Parathyroid adenoma (tissue), 2 donors: ENCODE measurements around the gene SUSD6.

ENCODE experiments used
- H2AFZ ChIP-seq: fragments of 300-600 bp; sonication (generic); one replicate; pipeline ENCODE4 v1.7.0; 2017; ENCODE audit warnings: antibody characterized with exemption, mild to moderate bottlenecking
- H3K27ac ChIP-seq: fragments of 300-600 bp; sonication (generic); one replicate; pipeline ENCODE4 v1.7.0; 2017
- H3K27me3 ChIP-seq: fragments of 300-600 bp; sonication (generic); one replicate; pipeline ENCODE4 v1.7.0; 2017; ENCODE audit warnings: low read length; ENCODE audit not compliant: control insufficient read depth, insufficient read depth
- H3K36me3 ChIP-seq: fragments of 300-600 bp; sonication (generic); one replicate; pipeline ENCODE4 v1.7.0; 2017; ENCODE audit warnings: low read length; ENCODE audit not compliant: control insufficient read depth, insufficient read depth
- H3K4me1 ChIP-seq: fragments of 300-600 bp; sonication (generic); one replicate; pipeline ENCODE4 v1.7.0; 2017; ENCODE audit warnings: control low read depth
- H3K4me2 ChIP-seq: fragments of 300-600 bp; sonication (generic); one replicate; pipeline ENCODE4 v1.7.0; 2017; ENCODE audit warnings: low read length
- H3K4me3 ChIP-seq: fragments of 300-600 bp; sonication (generic); one replicate; pipeline ENCODE4 v1.7.0; 2017; ENCODE audit warnings: low read depth, low read length
- H3K79me2 ChIP-seq: fragments of 300-600 bp; sonication (generic); one replicate; pipeline ENCODE4 v1.7.0; 2017; ENCODE audit warnings: control low read depth
- H3K9ac ChIP-seq: fragments of 300-600 bp; sonication (generic); one replicate; pipeline ENCODE4 v1.7.0; 2017; ENCODE audit warnings: mild to moderate bottlenecking
- H3K9me3 ChIP-seq: fragments of 300-600 bp; sonication (generic); one replicate; pipeline ENCODE4 v1.7.0; 2017; ENCODE audit warnings: low read length; ENCODE audit not compliant: control insufficient read depth
- TF ChIP-seq, protein P1 (sequence below): fragments of 300-600 bp; sonication (generic); IDR thresholded peaks from one replicate; pipeline ENCODE4 v1.7.0; 2017; ENCODE audit warnings: antibody characterized with exemption, mild to moderate bottlenecking
- donor health status: primary hyperparathyroidism.

The SUSD6 gene

DNA sequence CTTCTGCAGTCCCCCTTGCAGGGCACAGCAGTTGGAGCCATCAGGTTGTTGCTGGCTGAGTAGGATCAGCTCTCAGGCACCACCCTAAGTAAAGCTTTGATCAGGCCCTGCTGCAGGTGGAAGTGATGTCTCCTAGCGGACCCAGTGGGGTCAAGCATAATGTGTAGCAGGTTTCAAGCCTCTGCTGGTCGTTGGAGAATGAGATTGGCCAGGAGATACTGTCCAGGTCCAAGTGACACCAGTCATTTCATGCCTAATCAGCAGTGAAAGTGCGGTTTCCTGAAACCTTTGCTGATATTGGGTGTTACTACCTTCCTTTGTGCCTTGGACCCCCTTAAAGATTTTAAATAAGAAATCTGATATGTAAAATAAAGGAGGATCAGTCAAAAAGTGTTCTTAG lies 72.6 kb downstream of the SUSD6 start:
- no peaks in the 10 kb centered on the region for H3K36me3 ChIP-seq
- H3K79me2 ChIP-seq: peaks cover 8% of the 10 kb centered on the region
- TF ChIP-seq, protein P1, sequence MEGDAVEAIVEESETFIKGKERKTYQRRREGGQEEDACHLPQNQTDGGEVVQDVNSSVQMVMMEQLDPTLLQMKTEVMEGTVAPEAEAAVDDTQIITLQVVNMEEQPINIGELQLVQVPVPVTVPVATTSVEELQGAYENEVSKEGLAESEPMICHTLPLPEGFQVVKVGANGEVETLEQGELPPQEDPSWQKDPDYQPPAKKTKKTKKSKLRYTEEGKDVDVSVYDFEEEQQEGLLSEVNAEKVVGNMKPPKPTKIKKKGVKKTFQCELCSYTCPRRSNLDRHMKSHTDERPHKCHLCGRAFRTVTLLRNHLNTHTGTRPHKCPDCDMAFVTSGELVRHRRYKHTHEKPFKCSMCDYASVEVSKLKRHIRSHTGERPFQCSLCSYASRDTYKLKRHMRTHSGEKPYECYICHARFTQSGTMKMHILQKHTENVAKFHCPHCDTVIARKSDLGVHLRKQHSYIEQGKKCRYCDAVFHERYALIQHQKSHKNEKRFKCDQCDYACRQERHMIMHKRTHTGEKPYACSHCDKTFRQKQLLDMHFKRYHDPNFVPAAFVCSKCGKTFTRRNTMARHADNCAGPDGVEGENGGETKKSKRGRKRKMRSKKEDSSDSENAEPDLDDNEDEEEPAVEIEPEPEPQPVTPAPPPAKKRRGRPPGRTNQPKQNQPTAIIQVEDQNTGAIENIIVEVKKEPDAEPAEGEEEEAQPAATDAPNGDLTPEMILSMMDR: no peak
- no peak overlapping the region for H3K4me2 ChIP-seq
- H3K4me1 ChIP-seq: peaks cover 15% of the 10 kb centered on the region
- H3K9ac ChIP-seq: no peak overlapping the region
- no peaks in the 10 kb centered on the region for H3K9me3 ChIP-seq
- no peak overlapping the region for H3K27ac ChIP-seq
- no peaks in the 10 kb centered on the region for H3K27me3 ChIP-seq
- no peak overlapping the region for H2AFZ ChIP-seq
- H3K4me3 ChIP-seq: no peak overlapping the region

DNA sequence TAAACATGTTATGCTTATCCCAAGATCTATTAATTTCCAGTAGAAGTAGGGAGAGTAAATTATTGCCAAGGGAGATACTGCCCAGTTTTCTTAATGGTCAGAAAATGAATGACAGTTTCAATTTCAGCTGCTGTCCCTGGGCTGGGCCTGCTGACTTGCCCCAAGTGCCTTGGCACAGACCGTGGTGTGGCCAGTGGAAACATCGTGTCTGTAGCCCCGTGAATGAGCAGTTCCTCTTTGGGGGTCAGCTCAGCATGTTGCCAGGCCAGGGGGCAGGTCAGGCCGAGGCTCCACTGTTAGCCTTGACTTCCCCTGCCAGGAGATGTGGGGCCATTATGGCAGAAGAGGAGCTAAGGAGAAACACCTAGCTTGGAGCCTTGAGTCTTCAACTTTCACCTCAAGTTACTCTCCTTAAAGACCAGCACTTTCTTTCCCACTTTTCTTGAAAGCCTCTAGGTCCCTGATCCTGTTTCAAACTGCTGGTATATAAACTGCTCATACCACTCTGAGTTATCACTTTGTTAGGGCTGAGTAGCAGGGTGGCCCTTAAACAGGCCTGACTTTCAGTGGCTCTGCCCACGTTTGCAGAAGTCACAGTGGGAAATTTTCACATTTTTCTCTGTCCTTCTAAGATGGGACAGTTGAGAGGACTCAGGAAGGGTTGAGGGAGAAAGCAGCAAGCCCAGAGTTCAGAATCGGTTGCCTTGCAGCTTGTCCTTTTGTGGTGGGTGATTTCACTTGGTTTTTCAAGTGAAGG lies 73.2 kb downstream of the SUSD6 start:
- no peak overlapping the region for H3K27ac ChIP-seq
- no peak overlapping the region for H2AFZ ChIP-seq
- no peak overlapping the region for H3K9ac ChIP-seq
- peaks cover 17% of the 10 kb centered on the region for H3K4me1 ChIP-seq
- no peak overlapping the region for H3K4me2 ChIP-seq
- H3K79me2 ChIP-seq: peaks cover 10% of the 10 kb centered on the region
- no peaks in the 10 kb centered on the region for H3K27me3 ChIP-seq
- TF ChIP-seq, protein P1: no peak
- H3K9me3 ChIP-seq: no peaks in the 10 kb centered on the region
- H3K36me3 ChIP-seq: no peaks in the 10 kb centered on the region
- H3K4me3 ChIP-seq: no peak overlapping the region

DNA sequence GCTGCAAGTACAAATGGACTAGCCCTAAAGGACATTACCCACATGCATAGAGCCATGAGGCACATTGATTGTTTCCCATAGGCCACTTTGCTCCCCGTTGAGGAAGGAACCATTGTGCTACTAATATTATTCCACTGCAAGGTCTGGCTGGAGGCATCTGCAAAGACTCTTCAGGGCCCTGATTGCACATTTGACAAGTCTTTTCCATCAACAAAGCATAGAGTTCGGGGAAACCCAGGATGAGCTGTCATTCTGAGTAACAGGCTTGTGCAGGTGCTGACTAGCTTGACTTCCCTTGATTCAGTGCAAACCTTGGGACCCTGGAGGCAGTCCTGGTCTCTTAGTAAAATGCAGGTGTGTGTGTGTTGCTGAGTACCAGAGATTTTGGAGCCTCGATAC lies 73.8 kb downstream of the SUSD6 start:
- Histone ChIP-seq H3K4me3 (no peak overlapping the region), H3K4me1 (peaks cover 17% of the 10 kb centered on the region), H3K9me3 (no peaks in the 10 kb centered on the region), H3K36me3 (no peaks in the 10 kb centered on the region), H2AFZ (no peak overlapping the region), H3K27ac (no peak overlapping the region), H3K79me2 (peaks cover 16% of the 10 kb centered on the region), H3K9ac (no peak overlapping the region), H3K27me3 (no peaks in the 10 kb centered on the region), H3K4me2 (no peak overlapping the region)
- TF ChIP-seq, protein P1: no peak

DNA sequence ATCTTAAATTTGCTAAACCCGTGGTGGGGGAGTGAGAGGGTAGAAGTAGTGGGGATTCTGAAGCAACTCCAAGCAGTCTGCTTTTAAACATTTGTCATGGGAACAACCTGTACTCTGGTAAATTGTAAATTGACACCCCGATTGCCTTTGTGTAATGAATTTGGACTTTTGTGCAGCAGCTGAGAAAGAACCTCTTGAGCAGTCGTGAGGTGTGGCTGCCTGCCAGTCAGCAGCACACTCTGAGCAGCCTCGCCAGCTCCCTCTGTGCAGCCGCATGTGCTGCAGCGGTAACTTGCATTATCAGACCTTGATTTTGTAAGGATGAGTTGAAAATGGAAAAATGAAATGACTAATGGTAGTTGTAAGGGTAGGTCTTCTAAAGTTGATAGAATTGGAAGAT lies 74.3 kb downstream of the SUSD6 start:
- Histone ChIP-seq H3K4me2 (no peak overlapping the region), H3K9me3 (no peaks in the 10 kb centered on the region), H3K9ac (no peak overlapping the region), H3K36me3 (no peaks in the 10 kb centered on the region), H3K79me2 (peaks cover 18% of the 10 kb centered on the region), H2AFZ (no peak overlapping the region), H3K27me3 (no peaks in the 10 kb centered on the region), H3K4me1 (peaks cover 17% of the 10 kb centered on the region), H3K4me3 (no peak overlapping the region), H3K27ac (no peak overlapping the region)
- TF ChIP-seq, protein P1: no peak
